Measurements from ENCODE around the gene ZNF784.
A peak's percentile ranks its signal among the peaks of the same experiment; 100 is the strongest.

The ZNF784 gene

DNA sequence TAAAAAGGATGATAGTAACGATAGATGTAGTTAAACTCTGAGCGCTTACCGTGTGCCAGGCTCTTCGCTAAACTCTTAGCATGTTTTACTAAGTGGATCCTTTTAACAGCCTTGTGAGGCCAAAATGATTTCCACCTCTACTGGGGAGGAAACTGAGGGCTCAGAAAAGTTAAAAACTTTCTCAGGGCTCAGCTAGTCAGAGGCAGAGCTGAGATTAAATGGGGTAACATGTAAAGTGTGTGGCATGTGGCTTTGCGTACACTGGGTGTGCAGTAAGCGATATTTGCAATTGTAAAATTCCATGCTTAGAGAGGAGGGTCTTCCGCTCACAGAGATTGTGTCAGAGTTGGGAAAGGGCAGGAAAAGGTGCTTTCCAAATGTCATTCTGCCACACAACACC lies 32.2 kb upstream of the ZNF784 start:
- DNase-seq (ENCODE audit: low read depth) = no peak

DNA sequence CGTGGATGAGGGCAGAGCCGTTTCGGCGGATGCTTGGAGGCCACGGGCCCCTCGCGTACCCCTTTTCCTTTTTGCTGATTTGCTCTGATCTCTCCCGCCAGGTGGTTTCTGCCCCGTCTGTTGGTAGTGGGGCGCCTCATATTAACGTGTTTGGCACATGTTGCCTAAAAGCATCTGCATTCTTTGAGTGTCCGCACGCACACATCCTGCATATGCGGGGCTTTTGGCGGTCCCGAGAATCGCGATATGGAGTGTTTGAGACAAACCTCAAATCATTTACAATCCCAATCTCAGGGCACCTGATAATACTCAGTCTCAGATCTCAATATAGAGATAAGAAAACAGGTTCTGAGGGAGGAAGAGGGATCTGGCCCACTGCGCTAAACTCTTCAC lies 31.3 kb upstream of the ZNF784 start:
- DNase-seq (ENCODE audit: low read depth) = no peak

DNA sequence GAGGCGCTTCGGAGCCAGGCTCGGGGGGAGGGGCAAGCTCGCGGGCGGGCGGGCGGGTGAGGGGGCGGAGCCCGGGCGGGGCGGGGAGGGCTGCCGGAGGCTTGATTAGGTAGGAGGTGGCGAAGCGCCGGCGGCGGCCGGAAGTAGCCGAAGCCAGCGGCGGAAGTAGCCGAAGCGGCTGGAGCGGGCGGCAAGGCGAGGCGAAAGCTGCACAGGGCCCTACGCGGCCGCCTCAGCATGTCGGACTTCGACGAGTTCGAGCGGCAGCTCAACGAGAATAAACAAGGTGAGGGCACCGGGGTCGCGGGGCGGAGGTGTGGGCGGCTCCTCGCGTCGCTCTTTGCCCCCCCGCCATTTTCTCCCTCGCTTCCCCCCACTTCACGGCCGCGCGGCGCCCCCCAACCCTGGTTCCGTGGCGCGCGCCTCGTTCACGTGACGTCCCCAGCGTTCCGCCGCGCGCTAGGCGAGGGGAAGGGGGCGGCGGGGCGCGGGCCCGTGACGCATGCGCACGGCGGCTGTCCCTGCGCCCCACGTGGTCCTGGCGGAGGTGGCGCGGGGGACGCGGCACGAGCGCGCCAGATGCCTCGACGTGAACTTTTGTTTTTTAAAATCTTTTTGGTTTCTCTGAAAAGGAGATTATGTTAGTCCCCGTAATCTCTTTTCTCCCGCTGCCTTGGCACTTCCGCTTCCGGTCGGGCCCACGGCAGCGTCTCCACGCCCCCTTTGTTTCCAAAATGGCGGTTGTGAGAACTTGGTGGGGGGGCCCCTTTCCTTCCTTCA lies 30.7 kb upstream of the ZNF784 start, which contains the start of gene U2AF2:
TSS of gene U2AF2 (plus strand) at position 168 of the 780 bp plus-strand sequence. CDS start at position 238, 70 bp downstream.
- DNase-seq (ENCODE audit: low read depth) = peak; percentile 81

- peak; percentile 100 for DNase-seq (ENCODE audit: low read depth)
Measured at GRCh38 chr19:55654323-55654867, 30.0 kb upstream of the ZNF784 start.

GRCh38 chr19:55653651-55654322 lies 29.4 kb upstream of the ZNF784 start:
- peak; percentile 99 for DNase-seq (ENCODE audit: low read depth)

GRCh38 chr19:55652311-55653128 lies 28.2 kb upstream of the ZNF784 start:
- no peak for DNase-seq (ENCODE audit: low read depth)

DNA sequence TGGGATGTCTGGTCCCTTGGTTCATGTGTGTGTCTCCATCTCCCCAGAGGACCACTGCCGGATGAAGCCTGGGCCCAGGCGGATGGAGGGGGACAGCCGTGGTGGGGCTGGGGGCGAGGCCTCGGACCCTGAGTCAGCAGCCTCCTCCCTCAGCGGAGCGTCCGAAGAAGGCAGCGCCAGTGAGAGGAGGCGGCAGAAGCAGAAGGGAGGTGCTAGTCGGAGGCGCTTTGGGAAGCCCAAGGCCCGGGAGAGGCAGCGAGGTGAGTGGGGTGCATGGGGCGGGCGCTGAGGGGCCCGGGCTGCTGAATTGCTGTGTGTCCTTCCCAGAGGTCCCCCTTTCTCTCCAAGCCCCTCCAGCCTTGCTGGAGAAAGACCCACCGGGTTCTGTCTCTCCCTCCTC lies 26.9 kb upstream of the ZNF784 start:
- DNase-seq (ENCODE audit: low read depth) = no peak

GRCh38 chr19:55650602-55651230 lies 26.4 kb upstream of the ZNF784 start:
- no peak for DNase-seq (ENCODE audit: low read depth)

DNA sequence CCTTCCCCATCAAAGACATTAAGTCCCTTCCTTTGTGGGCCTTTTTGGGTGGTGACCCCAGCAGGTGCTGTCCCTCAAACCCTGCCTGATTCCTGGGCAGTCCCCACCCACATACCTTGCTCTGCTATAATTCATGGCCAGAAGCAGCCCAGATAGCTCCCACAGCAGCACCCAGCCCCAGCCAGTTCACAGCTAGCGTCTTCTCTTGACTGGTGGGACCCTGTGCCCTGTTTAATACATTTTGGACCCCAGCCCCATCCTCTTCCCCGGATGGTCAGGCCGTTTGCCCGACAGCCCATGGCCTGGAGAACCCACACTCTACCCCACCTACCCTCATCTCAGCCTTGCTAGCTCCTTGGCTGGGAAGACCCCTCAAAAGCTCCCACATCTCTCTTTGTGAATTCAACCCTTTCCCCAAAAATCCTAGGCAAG lies 25.8 kb upstream of the ZNF784 start:
- DNase-seq (ENCODE audit: low read depth) = no peak

DNA sequence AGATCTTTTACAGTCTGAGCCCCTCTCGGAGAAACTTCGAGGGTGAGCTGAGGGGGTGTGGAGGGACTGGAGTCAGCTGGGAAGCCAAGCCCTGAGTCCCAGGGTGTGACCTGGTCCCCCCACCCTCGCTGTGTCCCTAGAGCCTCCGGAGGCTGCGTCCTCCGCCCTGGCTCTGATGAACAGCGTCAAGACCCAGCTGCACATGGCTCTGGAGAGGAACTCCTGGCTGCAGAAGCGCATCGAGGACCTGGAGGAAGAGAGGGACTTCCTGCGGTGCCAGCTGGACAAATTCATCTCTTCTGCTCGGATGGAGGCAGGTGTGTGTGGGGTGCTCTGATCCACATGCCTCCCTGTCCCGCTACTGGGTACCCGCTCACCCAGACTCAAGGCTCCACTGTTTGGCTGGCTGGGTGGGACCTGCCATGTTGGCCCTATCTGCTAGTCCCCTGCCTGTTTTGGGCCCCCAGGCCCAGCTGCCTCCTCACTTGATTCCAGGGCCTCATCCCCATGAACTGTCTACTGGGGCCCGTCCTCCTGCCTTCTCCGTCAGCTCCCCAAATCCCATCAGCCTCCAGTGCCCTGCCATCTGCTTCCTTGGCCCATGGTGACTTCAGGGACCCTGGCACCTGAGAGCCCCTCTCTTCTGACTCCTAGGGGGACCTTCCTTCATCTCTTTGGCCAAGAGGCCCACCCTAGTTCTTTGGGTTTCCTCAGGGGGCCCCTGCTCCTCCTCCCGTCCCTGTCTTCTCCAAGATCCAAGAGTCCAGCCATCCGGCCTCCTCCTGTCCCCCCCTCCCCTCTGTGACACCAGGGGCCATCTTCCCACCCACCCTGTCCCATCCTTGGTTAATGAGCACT lies 25.1 kb upstream of the ZNF784 start:
- no peak for DNase-seq (ENCODE audit: low read depth)

DNA sequence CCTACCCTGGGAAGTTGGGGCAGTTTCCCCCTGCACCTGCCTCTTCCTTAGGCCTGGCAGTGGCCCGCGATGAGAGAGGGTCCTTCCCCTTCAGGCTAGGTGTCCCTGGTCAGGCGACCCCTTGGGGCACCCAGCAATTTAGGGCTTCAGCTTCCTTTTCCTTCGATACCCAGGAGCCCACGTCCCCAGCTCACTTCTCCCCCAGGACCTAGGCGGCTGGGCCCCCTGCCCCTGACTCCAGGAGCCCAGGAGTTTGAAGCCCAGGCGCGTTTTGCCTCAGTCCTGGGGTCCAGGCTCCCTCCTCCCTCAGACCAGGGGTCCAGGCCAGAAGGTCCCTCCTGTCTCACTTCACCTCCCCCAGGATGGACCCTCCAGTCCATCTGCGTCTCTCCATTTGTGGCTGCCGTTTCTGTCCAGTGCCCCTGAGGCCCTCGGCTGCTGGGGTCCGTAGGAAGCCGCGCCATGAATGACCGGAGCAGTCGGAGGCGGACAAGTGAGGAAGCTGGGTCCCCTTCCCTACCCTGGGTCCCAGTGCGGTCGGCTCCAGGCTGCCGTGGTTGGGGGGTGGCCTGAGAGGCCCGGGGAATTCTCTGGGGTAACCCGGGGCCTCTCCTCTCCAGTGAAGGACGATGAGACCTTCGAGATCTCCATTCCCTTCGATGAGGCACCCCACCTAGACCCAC lies 24.4 kb upstream of the ZNF784 start:
- no peak for DNase-seq (ENCODE audit: low read depth)

GRCh38 chr19:55647732-55648584 lies 23.6 kb upstream of the ZNF784 start, which contains the start of gene CCDC106:
CCDC106 (plus strand) TSS chr19:55648212; CDS start chr19:55649047, 835 bp downstream.
- no peak for DNase-seq (ENCODE audit: low read depth)

GRCh38 chr19:55646889-55647731 lies 22.7 kb upstream of the ZNF784 start:
- DNase-seq (ENCODE audit: low read depth) = no peak

- no peak for DNase-seq (ENCODE audit: low read depth)
Measured at GRCh38 chr19:55645512-55645881, 21.1 kb upstream of the ZNF784 start.

DNA sequence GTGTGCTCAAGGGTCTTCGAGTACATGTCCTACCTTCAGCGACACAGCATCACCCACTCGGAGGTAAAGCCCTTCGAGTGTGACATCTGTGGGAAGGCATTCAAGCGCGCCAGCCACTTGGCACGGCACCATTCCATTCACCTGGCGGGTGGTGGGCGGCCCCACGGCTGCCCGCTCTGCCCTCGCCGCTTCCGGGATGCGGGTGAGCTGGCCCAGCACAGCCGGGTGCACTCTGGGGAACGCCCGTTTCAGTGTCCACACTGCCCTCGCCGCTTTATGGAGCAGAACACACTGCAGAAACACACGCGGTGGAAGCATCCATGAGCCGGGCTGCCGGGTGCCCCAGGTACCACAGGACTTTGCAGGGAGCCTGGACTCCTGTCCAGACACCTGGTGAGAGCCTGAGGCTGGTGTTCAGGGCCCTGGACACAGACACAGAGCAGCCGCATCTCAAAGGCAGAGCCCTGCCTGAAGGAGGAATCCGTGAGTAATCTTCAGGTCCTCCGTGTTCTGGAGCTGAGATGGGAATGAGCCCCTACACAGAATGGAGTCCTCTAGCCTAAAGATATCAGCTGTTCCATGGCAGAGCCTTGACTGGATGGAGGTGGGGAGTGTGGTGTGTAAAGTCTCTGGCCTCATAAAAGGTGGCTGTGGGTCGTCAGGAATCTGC lies 20.6 kb upstream of the ZNF784 start:
- no peak for DNase-seq (ENCODE audit: low read depth)

- DNase-seq (ENCODE audit: low read depth) = no peak
Measured at GRCh38 chr19:55644191-55644833, 19.9 kb upstream of the ZNF784 start.

- no peak for DNase-seq (ENCODE audit: low read depth)
Measured at GRCh38 chr19:55643887-55644176, 19.5 kb upstream of the ZNF784 start.
